ENCODE measurements around the gene PSMB11.

Gene PSMB11

GRCh38 chr14:23089498-23090253, 47.7 kb downstream of the PSMB11 start:
- DNase-seq = no peak

DNA sequence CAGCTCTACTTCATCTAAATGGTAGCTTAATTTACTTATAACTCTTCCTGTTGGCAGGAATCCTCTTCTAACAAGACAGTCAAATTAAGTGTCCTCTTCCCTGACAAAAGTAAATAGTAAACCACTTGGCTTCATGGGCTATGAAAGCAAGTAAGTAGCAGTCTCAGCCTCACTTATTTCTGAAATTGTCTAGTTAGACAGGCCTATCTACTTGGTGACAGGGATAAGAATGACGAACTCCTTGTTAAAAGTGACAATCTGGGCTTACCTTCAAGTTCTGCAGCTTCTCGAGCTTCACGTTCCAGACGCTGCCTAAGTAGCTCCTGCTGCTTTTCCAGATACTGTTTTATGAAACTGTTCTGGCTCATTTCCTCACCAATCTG, 48.2 kb downstream of the PSMB11 start:
- no peak for DNase-seq

DNA sequence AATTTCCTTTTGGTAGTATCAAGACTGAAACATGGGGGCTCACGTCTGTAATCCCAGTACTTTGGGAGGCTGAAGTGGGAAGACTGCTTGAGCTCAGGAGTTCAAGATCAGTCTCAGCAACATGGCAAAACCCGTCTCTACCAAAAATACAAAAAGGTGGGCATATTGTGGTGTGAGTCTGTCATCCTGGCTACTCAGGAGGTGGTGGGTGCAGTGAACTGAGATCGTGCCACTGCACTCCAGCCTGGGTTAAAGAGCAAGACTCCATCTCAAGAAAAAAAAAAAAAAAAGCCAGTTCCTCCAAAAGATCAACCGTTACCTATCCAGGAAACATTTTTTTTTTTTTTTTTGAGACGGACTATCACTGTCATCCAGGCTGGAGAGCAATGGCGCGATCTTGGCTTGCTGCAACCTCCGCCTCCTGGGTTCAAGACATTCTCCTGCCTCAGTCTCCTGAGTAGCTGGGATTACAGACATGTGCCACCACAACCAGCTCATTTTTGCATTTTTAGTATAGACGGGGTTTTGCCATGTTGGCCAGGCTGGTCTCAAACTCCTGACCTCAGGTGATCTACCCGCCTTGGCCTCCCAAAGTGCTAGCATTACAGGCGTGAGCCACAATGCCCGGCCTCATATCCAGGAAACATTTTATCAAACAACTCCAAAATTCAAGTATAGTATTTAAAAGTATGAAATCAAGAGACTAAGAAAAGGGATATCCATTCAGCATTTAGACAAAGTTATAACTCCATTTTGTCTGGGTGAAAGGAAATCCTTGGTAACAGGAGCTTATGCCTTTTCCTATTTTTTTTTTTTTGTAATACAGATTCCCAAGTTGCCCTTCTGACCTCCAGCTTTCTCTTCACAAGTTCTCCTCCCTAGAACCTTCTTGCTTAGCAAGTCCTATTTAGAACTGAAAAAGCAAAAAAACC, 49.5 kb downstream of the PSMB11 start:
- DNase-seq = no peak

DNA sequence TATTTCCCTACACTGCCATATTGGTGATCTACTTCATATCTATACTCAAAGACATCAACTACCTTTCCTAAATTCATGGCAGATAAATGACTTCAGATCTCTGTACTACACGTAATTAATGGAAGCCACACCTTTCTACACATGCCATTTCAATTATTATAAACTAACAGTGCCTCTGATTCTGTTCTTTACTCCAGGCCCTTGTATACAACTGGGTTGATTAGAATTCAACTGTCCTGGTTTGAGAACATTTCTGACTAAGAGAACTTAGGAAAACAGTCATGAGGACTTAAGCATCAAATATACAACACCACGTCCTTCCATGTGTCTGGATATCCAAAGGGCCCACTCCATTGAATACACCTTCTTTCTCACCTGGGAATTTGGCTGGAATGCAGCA, 51.1 kb downstream of the PSMB11 start:
- no peak for DNase-seq

- DNase-seq = no peak
These were observed 51.5 kb downstream of the PSMB11 start for GRCh38 chr14:23093526-23093925.

Data from activated T-cell treated with anti-CD3 and anti-CD28 coated beads for 4 hours (primary cell).